Thyroid gland (tissue), 4 donors: Measurements from ENCODE around the gene KRT79. TPM values are rescaled to one million over a fixed set of nuclear protein-coding genes. Genes with fewer than 3 reads are reported as not detected.

ENCODE experiments used
- DNase-seq, 2 donors: peaks; one replicate each; pipeline ENCODE4 v3.0.0-alpha.2; 2019
- H3K27ac ChIP-seq, 3 donors: fragments of 200-600 bp; sonication (generic); 1 replicate in 2 of 3; 2 replicates in 1 of 3; pipeline ENCODE4 v1.5.1; 2016 to 2019; ENCODE audit warnings: mild to moderate bottlenecking in 1 of 3, moderate library complexity in 1 of 3
- H3K27me3 ChIP-seq: fragments of 200-600 bp; sonication (generic); one replicate; pipeline ENCODE4 v1.5.1; 2019
- H3K36me3 ChIP-seq, 2 donors: fragments of 200-600 bp; sonication (generic); one replicate each; pipeline ENCODE4 v1.5.1; 2016 to 2019
- H3K4me1 ChIP-seq, 2 donors: fragments of 200-600 bp; sonication (generic); one replicate each; pipeline ENCODE4 v1.5.1; 2017 to 2019
- H3K4me3 ChIP-seq, 3 donors: fragments of 200-600 bp; sonication (generic); replicated peaks in 1 of 3; 1 replicate in 2 of 3; 2 replicates in 1 of 3; pipeline ENCODE4 v1.5.1; 2016; ENCODE audit warnings: mild to moderate bottlenecking in 1 of 3
- H3K9me3 ChIP-seq: fragments of 200-600 bp; sonication (generic); one replicate; pipeline ENCODE4 v1.5.1; 2017
- POLR2A ChIP-seq, 2 donors: fragments of 450-650 bp; IDR thresholded peaks; one replicate each; pipeline ENCODE4 v1.6.1; 2017; ENCODE audit warnings: antibody characterized with exemption in 2 of 2, mild to moderate bottlenecking in 2 of 2, moderate library complexity in 1 of 2
- WGBS, 2 donors: methylation state at CpG; one replicate each; pipeline ENCODE4 v1.1.5; 2017; 5-methylcytosine and 5-hydroxymethylcytosine counted together
- intact Hi-C: fragments of 100-400 bp; cut with DNase I; formaldehyde crosslinking; loops from one replicate; pipeline ENCODE4 v1.15.1; 2023
- total RNA-seq, 4 donors: library from RNA; depleted of rRNA; stranded (reverse); fragments of >200 nt; gene quantifications; one replicate each; pipeline ENCODE4 v1.2.3, GENCODE V29; 2016
- TF ChIP-seq, protein P1 (sequence below), 6 experiments: fragments of 200-600 bp in 3 of 6; fragments of 450-650 bp in 3 of 6; sonication (generic) in 3 of 6; IDR thresholded peaks; one replicate each; pipeline ENCODE4 v1.5.1; 2016 to 2019; ENCODE audit warnings: antibody characterized with exemption in 6 of 6, mild to moderate bottlenecking in 2 of 6, inconsistent platforms in 1 of 6, moderate library complexity in 1 of 6

KRT79 gene
- total RNA-seq, 4 donors from 2014 or later: not detected

DNA sequence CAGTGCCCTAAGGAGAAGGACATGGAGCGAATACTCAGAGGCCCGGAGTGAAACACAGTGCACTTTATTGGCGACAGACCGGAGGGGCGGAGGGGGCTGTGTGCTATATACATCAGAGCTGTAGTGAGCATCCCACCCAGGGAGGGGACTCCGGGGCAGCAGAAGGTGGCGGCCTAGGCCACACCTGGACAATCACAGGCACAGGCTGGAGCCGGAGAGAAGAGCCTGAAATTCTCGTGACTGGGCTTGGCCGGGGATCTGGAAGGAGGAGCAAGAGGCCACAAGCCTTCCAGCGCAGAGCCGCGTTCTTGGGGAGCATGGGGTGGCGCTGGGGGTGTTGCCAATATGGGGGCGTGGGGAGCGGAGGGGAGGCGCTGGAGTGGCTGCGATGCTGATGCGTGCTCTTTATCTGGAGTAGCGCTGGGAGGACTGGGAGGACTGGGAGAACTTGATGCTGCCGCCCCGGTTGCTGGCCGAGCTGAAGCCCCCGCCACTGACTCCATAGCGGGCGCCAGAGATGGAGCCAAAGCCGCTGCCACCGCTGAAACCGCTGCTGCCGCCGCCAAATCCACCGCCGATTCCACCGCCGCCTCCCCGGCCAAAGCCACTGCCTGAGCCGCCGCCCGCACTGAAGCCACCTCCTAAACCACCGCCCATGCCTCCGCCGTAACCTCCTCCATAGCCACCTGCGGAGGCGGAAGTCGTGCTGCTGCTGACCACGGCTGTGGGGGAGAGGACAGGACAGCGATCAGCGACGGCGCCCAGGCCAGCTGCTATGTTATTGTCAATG lies 44.3 kb downstream of the KRT79 start:
- H3K27me3 ChIP-seq: no peaks in the 10 kb centered on the region

DNA sequence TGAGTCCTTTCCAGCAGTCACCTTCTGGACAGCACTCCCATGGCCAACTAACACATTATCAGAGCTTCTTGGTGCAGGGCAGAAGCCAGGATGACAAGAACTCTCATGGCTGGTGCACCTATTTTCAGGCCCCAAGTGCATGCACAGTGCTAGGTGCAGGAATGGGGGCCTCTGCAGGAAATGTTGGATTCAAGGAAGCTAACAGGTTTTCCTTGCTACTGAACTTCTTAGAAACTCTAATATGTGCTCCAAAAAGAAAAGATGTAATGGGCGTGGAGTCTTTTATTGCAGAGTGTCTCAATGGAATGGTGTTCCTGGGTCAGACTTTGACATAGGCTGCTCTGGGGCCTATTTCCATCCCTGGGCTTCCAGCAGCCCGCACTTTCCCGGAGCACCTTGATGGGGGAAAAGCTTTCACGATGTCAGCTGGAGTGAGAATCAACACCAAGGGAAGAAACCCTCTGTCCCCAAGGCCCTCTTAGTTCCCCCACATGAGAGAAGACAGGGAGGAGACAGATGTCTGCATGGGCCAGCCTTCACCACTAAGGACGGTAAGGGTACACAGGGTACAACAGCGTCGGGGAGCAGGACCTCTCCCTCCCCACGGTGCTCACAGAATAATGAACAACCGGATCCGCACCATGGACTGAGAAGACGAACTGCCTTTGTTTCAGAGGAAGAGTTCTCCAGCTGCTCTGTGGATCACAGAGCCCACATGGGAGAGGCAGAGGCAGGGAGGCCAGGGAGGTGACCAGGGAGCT lies 45.1 kb downstream of the KRT79 start:
- H3K4me1 ChIP-seq: peaks cover 9 to 28% of the 10 kb centered on the region in 2 donors
- H3K27ac ChIP-seq: no peak overlapping the region
- no peaks in the 10 kb centered on the region for H3K9me3 ChIP-seq
- no peak for TF ChIP-seq POLR2A (IDR thresholded peaks at IDR 0.05)
- TF ChIP-seq, protein P1, sequence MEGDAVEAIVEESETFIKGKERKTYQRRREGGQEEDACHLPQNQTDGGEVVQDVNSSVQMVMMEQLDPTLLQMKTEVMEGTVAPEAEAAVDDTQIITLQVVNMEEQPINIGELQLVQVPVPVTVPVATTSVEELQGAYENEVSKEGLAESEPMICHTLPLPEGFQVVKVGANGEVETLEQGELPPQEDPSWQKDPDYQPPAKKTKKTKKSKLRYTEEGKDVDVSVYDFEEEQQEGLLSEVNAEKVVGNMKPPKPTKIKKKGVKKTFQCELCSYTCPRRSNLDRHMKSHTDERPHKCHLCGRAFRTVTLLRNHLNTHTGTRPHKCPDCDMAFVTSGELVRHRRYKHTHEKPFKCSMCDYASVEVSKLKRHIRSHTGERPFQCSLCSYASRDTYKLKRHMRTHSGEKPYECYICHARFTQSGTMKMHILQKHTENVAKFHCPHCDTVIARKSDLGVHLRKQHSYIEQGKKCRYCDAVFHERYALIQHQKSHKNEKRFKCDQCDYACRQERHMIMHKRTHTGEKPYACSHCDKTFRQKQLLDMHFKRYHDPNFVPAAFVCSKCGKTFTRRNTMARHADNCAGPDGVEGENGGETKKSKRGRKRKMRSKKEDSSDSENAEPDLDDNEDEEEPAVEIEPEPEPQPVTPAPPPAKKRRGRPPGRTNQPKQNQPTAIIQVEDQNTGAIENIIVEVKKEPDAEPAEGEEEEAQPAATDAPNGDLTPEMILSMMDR (IDR thresholded peaks at IDR 0.05): no peak
- H3K36me3 ChIP-seq: no peaks in the 10 kb centered on the region
- WGBS, 2 donors: 93 to 94% methylated on average over 11 of the region's 11 CpGs
- H3K4me3 ChIP-seq: no peak overlapping the region
- no peak for DNase-seq
- intact Hi-C loops: no loop called here
- no peaks in the 10 kb centered on the region for H3K27me3 ChIP-seq

More for the DNA sequence above, 44.3 kb downstream of the KRT79 start:
- WGBS, 2 donors: 32 to 36% methylated on average over 19 to 43 of the region's 50 CpGs
- intact Hi-C loops: no loop called here
- peak; percentile 57 to 69 for DNase-seq
- no peaks in the 10 kb centered on the region for H3K9me3 ChIP-seq
- TF ChIP-seq, protein P1 (IDR thresholded peaks at IDR 0.05): no peak
- no peak for TF ChIP-seq POLR2A (IDR thresholded peaks at IDR 0.05)
- H3K4me1 ChIP-seq: peaks cover 9 to 28% of the 10 kb centered on the region in 2 donors
- H3K36me3 ChIP-seq: no peaks in the 10 kb centered on the region
- H3K27ac ChIP-seq: no peak overlapping the region
- no peak overlapping the region for H3K4me3 ChIP-seq

DNA sequence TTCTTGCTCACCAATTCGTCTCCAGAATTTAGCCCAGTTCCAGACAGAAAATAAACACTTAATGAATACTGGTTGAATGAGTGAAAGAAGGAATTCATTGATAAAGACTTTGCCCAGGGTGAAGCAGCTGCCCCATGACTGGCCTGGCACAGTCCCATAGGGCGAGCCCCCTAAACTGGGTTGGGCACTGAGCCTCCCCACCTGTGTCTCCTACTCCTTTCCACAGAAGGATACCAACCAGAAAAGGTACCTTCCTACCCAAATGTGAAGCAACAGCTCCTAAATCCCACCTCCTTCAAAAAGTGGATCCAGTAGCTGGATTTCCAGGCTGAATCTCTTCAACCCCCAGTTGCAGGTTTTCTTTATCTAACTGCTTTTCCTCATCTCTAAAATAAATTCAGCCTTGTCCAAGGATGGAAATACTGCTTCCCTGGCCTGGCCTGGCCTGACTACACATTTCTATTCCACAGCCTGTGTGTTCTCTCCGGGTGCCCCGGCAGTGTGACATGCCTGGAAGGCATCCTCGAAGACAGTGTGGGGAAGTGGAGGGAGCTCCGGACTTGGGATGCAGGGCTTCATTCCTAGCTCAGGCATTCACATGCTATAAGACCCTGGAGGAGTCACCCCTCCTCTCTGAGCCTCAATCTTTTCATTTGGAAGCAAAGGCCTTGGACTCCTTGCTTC lies 45.8 kb downstream of the KRT79 start:
- Histone ChIP-seq H3K27me3 (no peaks in the 10 kb centered on the region), H3K4me3 (no peak overlapping the region), H3K9me3 (no peaks in the 10 kb centered on the region), H3K4me1 (peaks cover 9 to 28% of the 10 kb centered on the region in 2 donors), H3K27ac (no peak overlapping the region), H3K36me3 (no peaks in the 10 kb centered on the region)
- DNase-seq: no peak
- TF ChIP-seq, protein P1 (IDR thresholded peaks at IDR 0.05): no peak
- no peak for TF ChIP-seq POLR2A (IDR thresholded peaks at IDR 0.05)
- intact Hi-C loops: no loop called here
- WGBS, 2 donors: 80 to 95% methylated on average over 6 of the region's 6 CpGs

DNA sequence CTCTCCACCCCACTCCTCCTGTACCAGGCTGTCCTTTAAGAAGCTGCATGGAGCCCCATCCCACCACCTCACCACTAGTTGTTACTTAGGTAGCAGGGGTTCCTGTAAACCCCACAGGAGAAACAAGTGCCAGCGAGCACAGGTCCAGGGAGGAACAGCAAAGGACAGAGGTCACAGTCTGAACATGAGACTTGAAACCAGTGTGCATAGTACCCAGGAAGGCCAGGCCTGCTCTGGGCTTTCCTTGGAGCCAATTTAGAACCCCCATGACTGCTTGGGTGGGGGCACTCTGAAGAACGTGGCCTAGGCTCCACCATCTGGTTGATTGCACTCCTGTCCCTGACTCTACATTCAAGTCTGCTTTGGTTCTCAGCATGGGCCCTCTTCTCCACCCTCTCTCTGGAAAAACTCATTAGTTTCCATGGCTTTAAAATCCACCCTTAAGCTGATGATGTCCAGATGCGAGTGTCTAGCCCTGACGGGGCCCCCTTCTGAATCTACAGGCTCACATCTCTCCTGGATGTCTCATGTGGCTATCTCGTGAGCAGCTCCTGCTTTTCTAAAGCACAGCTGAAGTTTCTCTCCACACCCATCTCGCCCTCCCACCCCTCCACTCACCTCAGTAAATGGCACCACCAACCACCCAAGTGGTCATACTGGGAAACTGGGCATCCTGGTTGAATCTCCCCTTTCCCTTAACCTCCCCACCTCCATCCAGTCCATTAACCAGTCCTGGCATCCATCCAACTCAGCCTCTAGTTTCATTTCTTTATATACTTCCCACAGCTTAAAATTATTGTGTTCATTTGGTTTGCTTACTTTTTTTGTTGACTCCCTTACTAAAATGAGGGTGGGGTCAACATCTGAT lies 46.6 kb downstream of the KRT79 start:
- DNase-seq: no peak
- Histone ChIP-seq H3K27me3 (no peaks in the 10 kb centered on the region), H3K9me3 (no peaks in the 10 kb centered on the region), H3K27ac (peak overlapping the region in 1 of 3 donors; percentile 16), H3K4me1 (peaks cover 9 to 28% of the 10 kb centered on the region in 2 donors), H3K36me3 (no peaks in the 10 kb centered on the region), H3K4me3 (no peak overlapping the region)
- TF ChIP-seq POLR2A (IDR thresholded peaks at IDR 0.05): no peak
- TF ChIP-seq, protein P1 (IDR thresholded peaks at IDR 0.05): no peak
- 72 to 86% methylated on average over 5 to 6 of the region's 6 CpGs for WGBS, 2 donors
- intact Hi-C loops: no loop called here
